NOMO-1 (cell line): ENCODE data around the gene ANKDD1A.
A peak's percentile ranks its signal among the peaks of the same experiment; 100 is the strongest.

Source experiments
- DNase-seq, 2 experiments: peaks; one replicate each; lab custom pipeline; 2025; ENCODE audit not compliant: unreplicated experiment in 2 of 2; lab: John Stamatoyannopoulos, UW

ANKDD1A gene

DNA sequence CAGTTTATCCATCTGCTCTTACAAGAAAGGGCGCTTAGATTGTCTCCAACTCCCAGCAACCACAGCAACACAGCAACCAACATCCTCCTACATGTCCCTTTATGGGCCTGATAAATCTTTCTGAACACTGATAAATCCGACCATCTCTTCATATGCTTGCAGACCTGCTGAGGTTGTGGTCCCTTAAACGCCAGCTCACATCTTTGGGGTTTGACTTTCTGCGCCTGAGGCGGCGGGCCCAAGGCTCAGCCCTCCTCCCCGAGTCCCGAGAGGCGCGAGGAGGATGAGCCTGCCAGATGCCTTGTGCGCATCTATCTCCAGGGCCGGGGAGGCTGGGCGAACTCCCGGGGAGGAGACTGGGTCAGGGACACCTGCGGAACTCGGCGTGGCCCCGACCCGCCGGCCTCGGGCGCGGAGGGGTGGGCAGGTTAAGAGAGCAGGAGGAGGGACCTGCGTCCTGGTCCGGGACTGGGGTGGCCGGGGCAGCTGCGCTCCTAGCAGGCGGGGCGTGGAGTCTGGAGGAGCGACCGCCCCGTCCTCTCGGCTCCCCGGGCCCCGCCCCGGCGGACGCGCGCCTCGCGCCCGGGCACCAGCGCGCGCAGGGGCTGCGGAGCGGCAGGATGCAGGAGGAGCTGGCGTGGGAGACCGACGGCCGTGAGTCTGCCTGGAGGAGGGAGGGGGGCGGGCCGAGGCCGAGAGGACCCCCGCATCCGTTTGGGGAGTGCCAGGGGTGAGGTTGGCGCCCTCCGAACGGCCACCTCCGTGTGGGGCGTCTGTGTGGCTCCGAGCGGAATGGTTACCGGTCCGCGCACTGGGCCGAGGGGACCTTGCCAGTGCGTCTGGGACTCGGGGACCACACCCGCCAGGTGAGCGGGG lies at the start of gene ANKDD1A:
ANKDD1A (plus strand) TSS at position 592 of the 876 bp plus-strand sequence; CDS start at position 621, 29 bp downstream.
- peak; percentile 35 to 38 for DNase-seq

DNA sequence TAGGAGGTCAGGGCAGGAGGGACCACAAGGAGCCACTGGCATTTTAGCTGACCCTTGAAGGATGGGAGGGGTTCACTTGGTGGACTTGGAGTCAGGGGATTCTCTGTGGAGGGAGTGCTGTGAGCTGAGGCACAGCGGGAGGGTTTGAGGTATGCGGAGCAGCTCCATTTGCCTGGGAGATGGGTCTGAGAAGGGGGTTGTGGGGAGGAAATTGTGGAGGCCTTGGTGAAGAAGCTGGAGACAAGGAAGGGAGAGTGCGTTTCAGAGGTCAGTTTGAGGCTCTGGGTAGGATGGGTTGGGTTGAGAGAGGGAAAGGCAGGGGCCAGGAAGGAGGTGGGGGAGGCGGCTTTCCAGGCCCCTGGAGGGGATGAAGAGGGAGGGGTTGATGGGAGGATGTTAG lies 49.7 kb upstream of the ANKDD1A start:
- no peak for DNase-seq

DNA sequence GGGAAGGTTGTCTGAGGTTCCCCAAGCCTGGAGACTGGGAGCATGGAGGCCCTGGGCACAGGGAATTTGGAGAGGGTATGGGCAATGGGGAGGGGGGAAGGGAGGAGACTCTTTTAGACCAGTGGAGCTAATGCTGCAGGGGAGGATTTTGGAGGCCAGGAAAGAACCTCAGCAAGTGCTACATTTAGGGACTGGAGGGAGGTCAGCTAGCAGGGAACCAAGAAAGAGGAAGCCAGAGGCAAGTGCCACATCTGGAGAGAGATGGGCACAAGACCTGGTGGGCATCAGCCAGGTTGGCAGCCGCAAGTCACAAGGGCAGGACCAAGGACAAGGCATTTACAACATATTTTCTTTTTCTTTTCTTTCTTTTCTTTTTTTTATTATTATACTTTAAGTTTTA lies 49.3 kb upstream of the ANKDD1A start:
- no peak for DNase-seq

DNA sequence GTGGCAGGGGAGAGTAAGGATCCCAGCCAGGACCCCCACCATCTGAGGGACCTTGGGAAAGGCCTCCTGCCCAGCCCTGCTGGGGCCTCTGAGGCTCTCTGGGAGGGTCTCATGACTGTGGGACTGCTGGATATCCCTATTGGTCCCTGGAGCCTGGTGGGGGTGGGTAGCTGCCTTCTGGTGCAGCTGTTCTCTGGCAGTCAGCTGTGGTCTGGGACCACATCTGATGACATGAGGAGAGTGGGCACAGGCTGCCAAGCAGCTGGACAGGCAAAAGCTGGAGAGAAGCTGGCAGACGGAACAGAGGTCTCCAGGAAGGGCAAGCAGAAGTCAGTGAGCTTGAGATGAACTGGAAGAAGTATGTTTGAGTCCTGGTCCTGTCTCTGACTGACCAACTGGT lies 47.6 kb upstream of the ANKDD1A start:
- DNase-seq, result no peak

DNA sequence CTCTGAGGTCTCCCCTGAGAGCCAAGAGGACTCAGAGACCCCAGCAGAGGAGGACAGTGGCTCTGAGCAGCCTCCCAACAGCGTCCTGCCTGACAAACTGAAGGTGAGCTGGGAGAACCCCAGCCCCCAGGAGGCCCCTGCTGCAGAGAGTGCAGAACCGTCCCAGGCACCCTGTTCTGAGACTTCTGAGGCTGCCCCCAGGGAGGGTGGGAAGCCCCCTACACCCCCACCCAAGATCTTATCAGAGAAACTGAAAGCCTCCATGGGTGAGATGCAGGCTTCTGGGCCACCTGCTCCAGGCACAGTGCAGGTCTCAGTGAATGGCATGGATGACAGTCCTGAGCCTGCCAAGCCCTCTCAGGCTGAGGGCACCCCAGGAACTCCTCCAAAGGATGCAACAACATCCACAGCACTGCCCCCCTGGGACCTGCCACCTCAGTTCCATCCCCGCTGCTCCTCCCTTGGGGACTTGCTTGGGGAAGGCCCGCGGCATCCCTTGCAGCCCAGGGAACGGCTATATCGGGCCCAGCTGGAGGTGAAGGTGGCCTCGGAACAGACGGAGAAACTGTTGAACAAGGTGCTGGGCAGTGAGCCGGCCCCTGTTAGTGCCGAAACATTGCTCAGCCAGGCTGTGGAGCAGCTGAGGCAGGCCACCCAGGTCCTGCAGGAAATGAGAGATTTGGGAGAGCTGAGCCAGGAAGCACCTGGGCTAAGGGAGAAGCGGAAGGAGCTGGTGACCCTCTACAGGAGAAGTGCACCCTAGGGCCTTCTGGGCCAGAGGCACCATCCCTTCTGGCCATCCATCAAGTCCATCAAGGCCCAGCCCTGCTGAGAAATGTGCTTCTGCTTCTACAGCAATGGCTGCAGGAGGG lies 46.3 kb upstream of the ANKDD1A start:
- no peak for DNase-seq

DNA sequence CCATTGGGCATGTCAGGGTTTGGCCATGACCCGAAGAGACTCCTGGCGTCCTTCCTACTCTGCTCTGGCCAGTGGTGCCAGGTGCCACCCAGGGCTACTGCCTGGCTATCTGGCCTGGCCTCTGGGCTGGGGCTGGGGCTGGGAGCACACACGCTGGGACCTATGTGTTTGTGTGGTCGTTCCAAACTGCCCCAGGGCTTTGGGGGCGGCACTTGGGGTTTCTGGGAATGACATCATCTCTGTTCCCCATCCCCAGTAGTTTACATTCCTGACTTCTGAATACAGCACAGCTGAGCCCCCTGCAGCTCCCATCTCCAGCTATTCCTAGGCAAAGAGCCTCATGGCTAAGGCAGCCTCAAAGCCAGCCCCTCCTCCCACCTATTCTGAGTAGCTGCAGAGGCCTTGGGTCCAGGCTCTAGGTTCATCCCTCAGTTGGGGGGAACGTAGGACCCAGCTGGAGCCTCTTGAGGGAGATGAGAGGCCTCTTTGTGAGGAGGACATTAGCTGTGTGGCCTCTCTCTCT lies 45.6 kb upstream of the ANKDD1A start:
- DNase-seq, result no peak

DNA sequence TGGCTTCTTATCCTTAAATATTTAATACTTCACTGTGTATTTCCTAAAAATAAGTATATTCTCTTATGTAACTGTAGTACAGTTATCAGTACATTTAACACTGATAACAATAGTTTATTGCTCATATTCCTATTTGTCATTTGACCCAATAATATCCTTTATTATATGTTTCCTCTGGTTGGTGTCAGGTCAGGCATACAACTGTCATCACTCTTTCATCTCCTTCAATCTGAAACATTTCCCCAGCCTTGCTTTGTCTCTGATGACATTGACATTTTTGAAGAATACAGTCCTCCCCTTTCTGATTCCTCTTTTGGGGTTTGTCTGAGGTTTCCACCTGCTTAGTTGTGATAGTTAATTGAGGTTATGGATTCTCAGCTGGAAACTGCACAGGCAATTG lies 42.2 kb upstream of the ANKDD1A start:
- DNase-seq, result no peak

DNA sequence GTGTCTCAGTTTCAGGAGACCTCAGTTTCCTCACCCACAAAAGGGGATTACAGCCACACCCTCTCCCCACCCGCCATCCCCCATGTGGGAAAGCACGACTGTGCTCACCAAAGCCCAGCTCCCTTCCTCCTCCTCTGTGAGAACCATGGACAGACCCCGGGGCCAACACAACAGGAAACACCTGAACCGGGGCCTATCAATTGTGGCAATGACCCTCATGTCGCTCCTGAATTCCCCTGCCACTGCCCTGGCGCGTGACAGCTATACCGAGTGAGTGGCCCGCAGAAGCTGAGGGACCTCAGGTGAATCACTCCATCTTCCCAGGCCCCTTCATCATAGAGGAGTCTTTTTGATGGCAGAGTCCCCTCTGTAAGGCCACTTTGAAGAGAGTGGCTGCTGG lies 41.3 kb upstream of the ANKDD1A start:
- no peak for DNase-seq

- no peak for DNase-seq
Measured at GRCh38 chr15:64875641-64876223, 36.0 kb upstream of the ANKDD1A start.

DNA sequence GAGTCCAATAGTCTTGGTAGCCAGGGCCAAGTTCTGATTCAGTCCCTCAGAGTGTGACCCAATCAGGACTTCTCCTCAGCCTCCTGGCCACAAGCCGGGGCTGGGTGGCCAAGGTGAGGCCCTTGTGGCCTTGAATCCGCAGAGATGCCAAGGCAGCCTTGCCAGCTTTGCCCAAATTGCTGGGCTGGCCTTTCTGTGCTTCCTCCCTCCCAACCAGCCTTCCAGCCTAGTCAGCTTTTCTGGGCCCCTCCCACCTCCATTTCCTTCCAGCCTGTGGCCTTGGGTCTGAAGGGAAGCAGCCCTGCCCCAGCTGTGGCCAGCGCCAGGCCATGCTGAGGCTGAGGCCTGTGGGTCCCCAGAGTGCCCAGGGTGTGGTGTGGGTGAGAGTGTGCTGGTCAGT lies 34.3 kb upstream of the ANKDD1A start:
- peak; percentile 35 to 91 for DNase-seq

GRCh38 chr15:64878705-64879104 lies 33.0 kb upstream of the ANKDD1A start:
- DNase-seq, result no peak

DNA sequence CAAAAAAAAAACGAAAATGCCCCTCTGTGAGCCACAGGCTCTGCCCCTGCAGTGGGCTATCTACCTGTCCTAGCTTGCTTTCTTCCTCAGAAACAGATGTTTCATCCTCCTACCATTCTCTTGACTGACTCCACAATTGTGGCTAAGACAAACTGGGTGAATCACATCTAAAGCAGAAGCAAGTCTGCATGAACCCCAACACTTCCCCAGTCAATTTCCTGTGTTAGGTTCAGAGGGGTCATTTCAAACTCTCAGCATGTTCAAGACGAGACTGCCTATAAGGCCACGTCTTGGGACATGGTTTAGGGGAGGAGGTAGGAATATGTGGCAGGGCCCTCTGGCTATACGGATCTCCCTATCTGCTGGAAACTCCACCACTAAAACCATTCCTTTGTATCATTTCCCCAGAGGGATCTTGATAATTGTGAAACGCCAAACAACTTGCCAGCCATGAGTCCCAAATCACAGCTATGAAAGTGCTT lies 28.6 kb upstream of the ANKDD1A start:
- peak; percentile 52 to 88 for DNase-seq

GRCh38 chr15:64883997-64884511 lies 27.6 kb upstream of the ANKDD1A start:
- DNase-seq, result no peak

- DNase-seq, result no peak
Measured at GRCh38 chr15:64884679-64885078, 27.0 kb upstream of the ANKDD1A start.

DNA sequence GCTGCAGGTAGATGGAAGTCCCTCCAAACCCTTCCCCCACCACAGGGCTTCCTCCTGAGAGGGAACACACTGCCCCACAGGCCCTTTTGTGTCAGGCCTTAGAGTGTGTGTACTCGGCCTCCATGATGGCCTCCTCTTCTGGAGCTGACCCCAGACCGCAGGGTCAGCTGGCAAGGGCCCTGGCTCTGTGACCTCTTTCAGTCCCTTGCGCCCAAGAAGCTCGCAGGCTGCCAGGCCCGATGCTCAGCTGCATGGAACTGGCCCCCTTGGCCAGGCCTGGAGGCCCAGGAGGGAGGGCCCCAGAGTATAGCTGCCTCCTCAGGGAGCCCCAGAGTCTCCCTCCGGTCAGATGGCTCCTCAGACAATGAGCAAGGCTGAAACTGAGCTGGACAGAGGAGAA lies 23.4 kb upstream of the ANKDD1A start:
- DNase-seq, result no peak

DNA sequence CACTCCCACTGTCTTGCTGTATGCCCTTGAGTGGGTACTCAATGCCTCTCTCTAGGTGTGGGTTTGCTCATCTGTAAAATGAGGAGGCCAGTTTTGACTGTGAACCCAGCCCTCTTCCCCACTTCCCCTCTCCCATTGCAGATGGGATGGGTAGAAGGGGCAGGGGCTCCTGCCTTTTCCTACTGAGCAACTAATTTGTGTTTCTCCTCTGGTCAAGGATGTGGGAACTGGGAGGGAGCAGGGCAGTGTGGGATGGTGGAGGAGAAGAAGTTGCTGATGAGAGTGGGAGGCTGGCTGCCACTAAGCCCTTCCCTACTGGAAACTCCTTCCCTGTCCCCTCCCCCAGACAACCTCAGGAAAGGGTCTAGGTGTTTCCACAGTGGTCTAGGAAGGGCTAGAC lies 20.1 kb upstream of the ANKDD1A start:
- DNase-seq, result no peak

- no peak for DNase-seq
Measured at GRCh38 chr15:64892847-64893403, 18.8 kb upstream of the ANKDD1A start.

DNA sequence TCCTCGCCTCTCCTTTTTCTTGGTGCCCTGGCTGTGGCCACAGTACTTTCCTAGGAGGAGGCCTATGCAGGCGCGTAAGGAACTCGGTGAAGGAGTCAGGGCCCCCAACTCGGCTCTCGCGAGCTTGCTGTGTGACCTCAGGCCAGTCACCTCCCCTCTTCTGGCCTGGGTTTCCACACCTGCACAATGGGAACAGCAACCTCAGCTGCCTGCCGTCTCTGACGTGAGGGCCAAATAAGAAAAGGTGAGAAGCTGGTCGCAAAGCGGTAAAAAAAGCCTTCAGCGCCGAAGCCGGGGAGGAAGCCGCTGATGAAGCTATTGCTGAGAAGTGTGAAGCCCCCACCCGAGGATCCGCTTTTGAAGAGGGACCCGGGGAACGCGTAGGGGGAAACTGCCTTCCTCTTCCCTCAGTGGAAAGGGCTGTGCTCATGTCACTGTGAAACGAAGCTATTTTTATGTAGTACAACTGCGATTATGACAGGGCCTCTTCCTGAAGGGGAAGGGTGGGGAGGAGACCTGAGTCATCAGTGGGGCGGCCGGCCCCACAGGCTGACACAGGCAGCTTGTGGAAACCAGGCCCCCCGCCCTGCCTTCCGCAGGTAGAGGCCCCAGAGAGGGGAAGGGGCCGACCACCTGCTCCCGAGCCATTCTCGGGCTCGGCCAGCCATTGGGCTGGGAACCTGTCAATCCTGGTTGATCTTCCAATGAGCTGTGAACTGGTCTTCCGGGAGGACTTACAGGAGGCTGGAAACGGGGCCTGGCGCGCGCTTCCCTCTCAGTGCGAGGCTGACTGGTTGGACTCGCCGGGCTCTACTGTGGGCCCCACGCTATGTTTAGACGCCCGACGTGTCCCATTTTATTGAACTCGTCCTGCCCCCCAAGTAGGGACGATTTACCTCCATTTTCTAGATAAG lies 18.0 kb upstream of the ANKDD1A start:
- peak; percentile 98 to 100 for DNase-seq

GRCh38 chr15:64894395-64895056 lies 17.2 kb upstream of the ANKDD1A start:
- DNase-seq, result peak; percentile 59 to 69
